IMR-90 (cell line): ENCODE measurements around the gene ADAMTS17. TPM values are rescaled to one million over a fixed set of nuclear protein-coding genes. Genes with fewer than 3 reads are reported as not detected.

ENCODE experiments used
- ATAC-seq: fragments of 200-7000 bp; cut with Tn5 transposase; 2 replicates; pipeline ENCODE4 v1.9.1; 2020; ENCODE audit warnings: low read depth, mild to moderate bottlenecking, moderate library complexity
- BruUV-seq: library from RNA; stranded (reverse); fragments of 400-500 nt; replicated peaks from 2 replicates; lab custom pipeline; 2021; lab: Mats Ljungman, UMichigan
- CTCF ChIA-PET: fragments of 300-600 bp; formaldehyde crosslinking; extraction: SDS; loops from one replicate; lab custom pipeline; 2021; ENCODE audit warnings: antibody characterized with exemption; lab: Yijun Ruan, JAX
- POLR2A ChIA-PET: fragments of 300-600 bp; sonication (Branson Sonifier 250); formaldehyde crosslinking; loops from one replicate; lab custom pipeline; 2022; ENCODE audit warnings: antibody characterized with exemption; ENCODE audit not compliant: unreplicated experiment; lab: Charles Lee
- DNase-seq: peaks from one replicate; pipeline ENCODE4 v3.0.0; 2013
- H2AFZ ChIP-seq: replicated peaks from 2 replicates; pipeline ENCODE3; 2013; ENCODE audit warnings: low read length, mild to moderate bottlenecking; ENCODE audit not compliant: poor library complexity
- H2AK5ac ChIP-seq: 2 replicates; pipeline ENCODE4 v1.6.1; 2013; ENCODE audit warnings: low read depth, low read length, inconsistent platforms
- H2AK9ac ChIP-seq: replicated peaks from 2 replicates; pipeline ENCODE3; 2013; ENCODE audit warnings: mild to moderate bottlenecking, low read depth, low read length, moderate library complexity; ENCODE audit not compliant: poor library complexity
- H2BK120ac ChIP-seq: 2 replicates; pipeline ENCODE4 v1.6.1; 2013; ENCODE audit warnings: low read depth, low read length, inconsistent platforms
- H2BK15ac ChIP-seq: 3 replicates; pipeline ENCODE4 v1.6.1; 2013; ENCODE audit warnings: low read depth, low read length, inconsistent platforms
- H2BK20ac ChIP-seq: 2 replicates; pipeline ENCODE4 v1.6.1; 2013; ENCODE audit warnings: low read depth, mild to moderate bottlenecking, inconsistent platforms, low read length, moderate library complexity
- H2BK5ac ChIP-seq: 2 replicates; pipeline ENCODE4 v1.6.1; 2013; ENCODE audit warnings: mild to moderate bottlenecking, low read depth, low read length, inconsistent platforms; ENCODE audit not compliant: poor library complexity, severe bottlenecking
- H3K14ac ChIP-seq: replicated peaks from 2 replicates; pipeline ENCODE4 v1.6.1; 2013; ENCODE audit warnings: low read depth, low read length, inconsistent platforms
- H3K18ac ChIP-seq: 2 replicates; pipeline ENCODE4 v1.6.1; 2013; ENCODE audit warnings: low read depth, low read length, control low read depth
- H3K23ac ChIP-seq: 2 replicates; pipeline ENCODE4 v1.6.1; 2013; ENCODE audit warnings: low read depth, low read length, inconsistent platforms
- H3K27ac ChIP-seq: 2 replicates; pipeline ENCODE4 v1.5.1; 2013; ENCODE audit warnings: mild to moderate bottlenecking, control low read depth, low read length; ENCODE audit not compliant: insufficient read depth
- H3K27me3 ChIP-seq: 2 replicates; pipeline ENCODE4 v1.6.1; 2013; ENCODE audit warnings: low read length; ENCODE audit not compliant: control insufficient read depth, insufficient read depth
- H3K36me3 ChIP-seq: 2 replicates; pipeline ENCODE4 v1.6.1; 2013; ENCODE audit warnings: low read length, mixed read lengths; ENCODE audit not compliant: control insufficient read depth, insufficient read depth
- H3K4ac ChIP-seq: 2 replicates; pipeline ENCODE4 v1.6.1; 2013; ENCODE audit warnings: low read depth, low read length, inconsistent platforms
- H3K4me1 ChIP-seq: 2 replicates; pipeline ENCODE4 v1.6.1; 2013; ENCODE audit warnings: low read length, mixed read lengths; ENCODE audit not compliant: control insufficient read depth, insufficient read depth
- H3K4me2 ChIP-seq: 2 replicates; pipeline ENCODE4 v1.6.1; 2013; ENCODE audit warnings: low read depth, mild to moderate bottlenecking, control low read depth, low read length, moderate library complexity
- H3K4me3 ChIP-seq: 2 replicates; pipeline ENCODE4 v1.5.1; 2013; ENCODE audit warnings: low read depth, mild to moderate bottlenecking, control low read depth, low read length, moderate library complexity; ENCODE audit not compliant: insufficient read depth
- H3K56ac ChIP-seq: 2 replicates; pipeline ENCODE4 v1.6.1; 2013; ENCODE audit warnings: low read length, inconsistent platforms; ENCODE audit not compliant: insufficient read depth; ENCODE audit errors: extremely low read depth
- H3K79me1 ChIP-seq, 2 experiments: 2 replicates each; pipeline ENCODE4 v1.6.1; 2013; ENCODE audit warnings: low read length in 2 of 2, inconsistent platforms in 1 of 2, low read depth in 1 of 2
- H3K9ac ChIP-seq: 2 replicates; pipeline ENCODE4 v1.6.1; 2013; ENCODE audit warnings: low read depth, low read length, control low read depth
- H3K9me1 ChIP-seq: 2 replicates; pipeline ENCODE4 v1.6.1; 2013; ENCODE audit warnings: low read length, inconsistent platforms; ENCODE audit not compliant: insufficient read depth
- H3K9me3 ChIP-seq: 2 replicates; pipeline ENCODE4 v1.6.1; 2013; ENCODE audit warnings: low read length; ENCODE audit not compliant: control insufficient read depth, insufficient read depth
- H4K20me1 ChIP-seq: 2 replicates; pipeline ENCODE4 v1.6.1; 2013; ENCODE audit warnings: low read length, inconsistent platforms; ENCODE audit not compliant: insufficient read depth
- H4K5ac ChIP-seq: 2 replicates; pipeline ENCODE4 v1.6.1; 2013; ENCODE audit warnings: mild to moderate bottlenecking, low read depth, low read length, control low read depth
- H4K8ac ChIP-seq, 2 experiments: 2 replicates each; pipeline ENCODE4 v1.6.1; 2013; ENCODE audit warnings: low read depth in 2 of 2, low read length in 2 of 2, control low read depth in 1 of 2, inconsistent platforms in 1 of 2
- H4K91ac ChIP-seq: 2 replicates; pipeline ENCODE4 v1.6.1; 2013; ENCODE audit warnings: low read depth, low read length, inconsistent platforms; ENCODE audit not compliant: insufficient read depth
- CHD1 ChIP-seq: IDR thresholded peaks from 2 replicates; pipeline ENCODE4 v1.6.1; 2012; ENCODE audit warnings: low read depth, low read length, improper control_type of control experiment
- CTCF ChIP-seq: conservative IDR thresholded peaks from 2 replicates; pipeline ENCODE4 v1.5.1; 2012; ENCODE audit warnings: mild to moderate bottlenecking, low read depth, low read length, improper control_type of control experiment
- POLR2A ChIP-seq: IDR thresholded peaks from 2 replicates; pipeline ENCODE4 v1.6.1; 2012; ENCODE audit warnings: mild to moderate bottlenecking, low read depth, low read length
- RCOR1 ChIP-seq: IDR thresholded peaks from 2 replicates; pipeline ENCODE4 v1.6.1; 2012; ENCODE audit warnings: mild to moderate bottlenecking, low read length, improper control_type of control experiment; ENCODE audit not compliant: insufficient replicate concordance
- WGBS, 2 experiments: methylation state at CpG; one replicate each; pipeline versions ENCODE4 v1.1.5 to v1.1.7; 2013; ENCODE audit warnings: missing lambda C conversion rate in 2 of 2; ENCODE audit not compliant: insufficient read length in 1 of 2; ENCODE audit errors: extremely low coverage in 2 of 2; 5-methylcytosine and 5-hydroxymethylcytosine counted together
- dilution Hi-C: fragments of 300-500 bp; cut with HindIII; formaldehyde crosslinking; loops from one replicate; pipeline ENCODE4 v1.14.3; 2018; ENCODE audit warnings: low sequenced_read_pairs; ENCODE audit not compliant: unreplicated experiment
- in situ Hi-C: fragments of 300-500 bp; cut with MboI; formaldehyde crosslinking; loops from 3 replicates; pipeline ENCODE4 v1.14.3; 2019; ENCODE audit warnings: low sequenced_read_pairs, inconsistent platforms, mixed read lengths
- intact Hi-C: fragments of 100-400 bp; cut with micrococcal nuclease; formaldehyde crosslinking; loops from 2 replicates; pipeline ENCODE4 v1.10.0; 2022
- polyA plus RNA-seq, 3 experiments: library from polyadenylated mRNA; depleted of rRNA; stranded (reverse); fragments of >200 nt; gene quantifications; 2 replicates each; pipeline ENCODE4 v1.2.3, GENCODE V29; 2012; ENCODE audit warnings: low replicate concordance in 1 of 3
- total RNA-seq: library from RNA; depleted of rRNA; stranded (reverse); fragments of >200 nt; gene quantifications from 2 replicates; pipeline ENCODE4 v1.2.3, GENCODE V29; 2012

ADAMTS17 gene
- total and polyA plus RNA-seq, 2 of the 4 experiments (the other 2 are of a cell fraction): 0.03 TPM; not detected in 1

GRCh38 chr15:100059094-100059493 is 282.7 kb downstream of the ADAMTS17 start:
- Histone ChIP-seq H3K14ac (no peak overlapping the region), H2AK9ac (no peak overlapping the region), H3K56ac (no peak overlapping the region), H3K4me3 (no peak overlapping the region), H4K91ac (no peak overlapping the region), H2AK5ac (no peak overlapping the region), H2BK5ac (no peak overlapping the region), H2BK15ac (no peak overlapping the region), H2BK120ac (no peak overlapping the region), H3K27me3 (peaks cover 2% of the 10 kb centered on the region; the same call in 1 of the 2 replicates), H3K23ac (no peak overlapping the region), H3K27ac (no peak overlapping the region), H3K4me2 (no peak overlapping the region), H3K9ac (no peak overlapping the region), H3K9me1 (no peaks in the 10 kb centered on the region), H4K8ac (no peak overlapping the region), H2AFZ (peak overlapping the region; percentile 14), H3K4ac (no peak overlapping the region), H4K5ac (no peak overlapping the region), H3K4me1 (no peaks in the 10 kb centered on the region), H3K79me1 (no peaks in the 10 kb centered on the region), H3K36me3 (no peaks in the 10 kb centered on the region), H3K9me3 (peaks cover 7% of the 10 kb centered on the region), H3K18ac (no peak overlapping the region), H4K20me1 (no peaks in the 10 kb centered on the region), H2BK20ac (no peak overlapping the region)
- dilution Hi-C loops: no loop called here
- ChIA-PET CTCF (no interaction called here), POLR2A (no interaction called here)
- DNase-seq (no peak), ATAC-seq (no peak)
- in situ Hi-C loops: no loop called here
- intact Hi-C loops: no loop called here
- no TSS peak for BruUV-seq
- TF ChIP-seq RCOR1 (no peak), POLR2A (no peak), CTCF (no peak), CHD1 (no peak)
- WGBS, 2 experiments: 0% methylated on average over 1 of the region's 12 CpGs; no CpG with 5 or more reads in 1 of the 2 experiments
